Hematopoietic multipotent progenitor cell treated with erythropoietin and hydrocortisone succinate and interleukin-3 and kit ligand, for 15 days (in vitro differentiated cells): Measurements from ENCODE around the gene GET4.

Source experiments
- DNase-seq: peaks from one replicate; pipeline ENCODE4 v3.0.0-alpha.2; 2015; ENCODE audit warnings: low spot score

GET4 gene

DNA sequence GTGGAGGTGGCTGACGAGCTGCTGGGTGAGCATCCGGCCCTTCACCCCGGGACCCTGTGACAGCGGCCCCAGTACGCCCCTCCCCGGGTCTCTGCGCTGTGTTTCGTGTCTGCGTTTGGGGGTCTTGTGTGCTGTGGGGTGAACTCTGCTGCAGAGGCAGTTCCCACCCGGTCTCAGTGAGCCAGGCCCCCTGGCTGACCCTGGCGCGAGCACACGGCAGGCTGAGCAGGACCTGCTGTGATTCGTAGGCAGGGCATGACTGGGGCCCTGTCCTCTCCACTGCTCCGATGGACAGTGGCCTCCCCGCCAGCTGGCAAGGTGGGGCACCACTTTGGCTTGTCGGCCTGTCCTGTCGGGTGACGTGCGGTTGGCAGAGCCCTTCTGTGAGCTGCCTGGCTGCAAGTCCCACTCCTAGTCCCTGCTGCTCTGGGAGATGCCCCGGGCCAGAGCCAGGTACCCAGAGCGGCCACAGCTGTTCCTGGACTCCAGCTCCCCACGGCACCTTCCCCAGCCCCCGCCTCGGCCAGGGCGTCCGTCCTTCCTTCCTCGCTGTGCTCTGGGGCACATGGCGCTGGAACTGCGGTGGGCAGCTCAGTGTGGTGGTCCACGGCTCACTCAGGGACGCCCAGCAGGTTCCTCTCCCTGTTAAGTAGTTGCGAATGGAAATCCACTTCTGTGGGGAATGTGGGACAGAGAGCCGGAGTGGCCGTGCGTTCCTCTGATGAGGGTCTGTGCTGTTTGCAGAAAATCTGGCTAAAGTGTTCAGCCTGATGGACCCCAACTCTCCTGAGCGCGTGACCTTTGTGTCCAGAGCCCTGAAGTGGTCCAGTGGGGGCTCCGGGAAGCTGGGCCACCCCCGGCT, 10.5 kb downstream of the GET4 start:
- DNase-seq: no peak

DNA sequence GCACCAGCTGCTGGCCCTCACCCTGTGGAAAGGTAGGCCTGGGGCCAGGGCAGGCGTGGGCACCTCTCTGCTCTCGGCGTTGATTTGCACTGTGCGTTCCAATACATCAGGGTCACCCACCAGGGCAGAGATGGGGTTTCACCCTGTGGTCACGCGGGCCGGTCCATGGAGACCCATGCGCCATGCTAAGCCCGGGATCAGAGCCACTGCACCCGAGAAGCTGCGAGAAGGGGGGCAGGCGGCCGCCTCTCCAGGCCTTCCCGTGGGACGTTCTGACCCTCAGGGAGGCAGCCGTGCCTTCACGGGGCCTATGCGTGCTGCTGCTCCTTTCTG, 11.1 kb downstream of the GET4 start:
- DNase-seq: no peak

DNA sequence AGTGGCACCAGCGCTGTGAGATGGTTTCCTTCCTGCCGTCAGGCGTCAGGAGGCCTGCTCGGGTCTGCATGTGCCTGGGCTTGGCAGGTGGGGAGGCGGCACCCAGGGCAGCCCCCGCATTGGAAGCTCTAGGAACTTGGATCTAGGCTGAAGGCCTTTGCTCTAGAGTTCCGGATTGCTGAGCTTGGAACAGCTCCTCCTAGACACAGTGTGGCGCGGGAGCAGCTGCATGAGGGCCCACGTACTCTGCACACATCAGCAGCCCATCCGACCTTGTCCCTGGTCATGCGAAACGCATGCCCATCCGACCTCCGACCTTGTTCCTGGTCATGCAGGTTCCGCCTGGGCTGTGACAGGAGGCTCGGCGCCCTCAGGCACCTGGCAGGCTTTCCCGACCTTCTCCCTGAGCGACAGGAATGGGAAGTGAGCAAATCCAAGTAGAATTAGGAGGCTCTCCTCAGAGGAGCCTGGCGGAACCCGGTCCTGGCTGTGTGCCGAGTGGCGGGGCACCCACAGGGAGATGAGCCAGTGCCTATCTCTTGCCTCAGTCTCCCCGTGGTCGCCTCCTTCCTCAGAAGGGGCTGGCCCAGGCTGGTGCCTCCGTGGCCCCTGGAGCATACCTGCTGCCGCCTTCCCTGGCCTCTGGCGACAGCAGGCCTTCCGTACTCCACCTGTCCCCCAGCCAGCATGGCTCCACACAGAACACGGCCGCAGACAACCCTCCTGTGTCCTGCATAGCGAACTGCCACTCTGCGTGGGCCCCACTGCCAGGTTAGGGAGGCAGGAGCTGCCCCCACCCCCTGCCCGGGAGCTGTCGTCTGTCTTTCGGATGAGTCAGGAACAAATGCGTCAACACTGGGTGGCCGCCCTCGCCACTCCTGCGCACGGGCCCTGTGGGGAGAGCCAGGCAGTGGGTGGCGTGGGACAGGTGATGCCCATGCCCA, 12.0 kb downstream of the GET4 start:
- no peak for DNase-seq

DNA sequence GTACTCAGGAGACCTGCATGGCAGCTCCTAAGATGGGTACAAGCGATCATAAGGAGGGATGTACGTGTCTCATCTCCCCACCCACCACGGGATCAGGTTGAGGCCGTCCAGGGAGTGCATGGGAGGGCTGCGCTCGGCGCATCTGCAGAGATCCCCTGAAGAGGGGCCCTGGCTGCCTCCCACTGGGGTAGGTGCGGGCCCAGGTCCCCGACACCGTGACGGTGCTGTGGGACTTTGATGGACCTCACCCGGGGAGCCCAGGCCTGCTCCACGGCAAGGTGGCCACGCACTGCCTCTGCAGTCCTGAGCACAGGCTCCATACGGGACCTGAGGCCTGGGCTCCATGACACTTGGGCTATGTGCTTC, 12.7 kb downstream of the GET4 start:
- no peak for DNase-seq

DNA sequence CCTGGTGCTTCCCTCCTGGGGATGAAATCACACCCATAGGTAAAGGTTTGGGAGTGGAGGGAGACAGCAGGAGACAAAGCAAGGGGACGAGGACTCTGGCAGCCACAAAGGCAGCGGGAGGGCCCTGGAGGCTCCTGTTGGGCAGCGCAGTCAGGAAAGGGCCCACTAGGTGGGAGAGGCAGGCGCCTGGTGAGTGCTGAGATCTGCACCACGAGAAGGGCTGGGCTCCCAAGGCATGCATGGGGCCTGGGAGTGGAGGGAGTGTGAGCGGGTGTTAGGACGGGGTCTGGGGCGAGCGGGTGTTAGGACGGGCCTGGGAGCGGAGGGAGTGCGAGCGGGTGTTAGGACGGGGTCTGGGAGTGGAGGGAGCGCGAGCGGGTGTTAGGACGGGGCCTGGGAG, 13.0 kb downstream of the GET4 start:
- DNase-seq: no peak

DNA sequence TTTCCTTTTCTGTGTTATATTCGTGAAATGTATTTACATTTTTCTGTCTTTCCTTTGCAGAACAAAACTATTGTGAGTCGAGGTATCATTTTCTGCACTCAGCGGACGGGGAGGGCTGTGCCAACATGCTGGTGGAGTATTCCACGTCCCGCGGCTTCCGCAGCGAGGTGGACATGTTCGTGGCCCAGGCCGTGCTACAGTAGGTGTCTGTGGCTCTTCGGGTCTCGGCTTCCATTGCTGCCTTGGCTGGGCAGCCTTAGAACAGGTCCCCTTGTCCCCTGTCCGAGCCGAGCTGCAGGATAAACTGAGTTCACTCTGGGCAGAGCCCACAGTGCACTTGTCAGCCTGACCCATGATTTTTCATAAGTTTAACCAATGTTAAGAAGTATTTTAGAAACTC, 14.5 kb downstream of the GET4 start:
- no peak for DNase-seq

DNA sequence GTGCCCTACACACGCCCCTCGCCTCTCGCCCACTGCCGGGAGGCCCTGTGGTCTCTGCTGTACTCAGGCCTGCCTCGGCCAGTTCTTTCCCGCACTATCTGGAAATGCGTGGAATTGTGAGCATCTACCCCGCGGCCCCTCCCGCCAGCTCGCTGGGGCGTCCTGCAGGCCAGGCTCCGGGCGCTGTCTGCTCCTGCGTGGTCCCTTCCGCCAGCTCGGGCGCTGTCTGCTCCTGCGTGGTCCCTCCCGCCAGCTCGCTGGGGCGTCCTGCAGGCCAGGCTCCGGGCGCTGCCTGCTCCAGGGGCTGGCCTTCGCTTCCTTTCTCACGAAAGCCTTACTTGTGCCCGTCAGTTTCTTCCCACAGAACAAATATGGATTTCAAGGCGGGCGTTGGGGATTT, 14.9 kb downstream of the GET4 start:
- DNase-seq: no peak

DNA sequence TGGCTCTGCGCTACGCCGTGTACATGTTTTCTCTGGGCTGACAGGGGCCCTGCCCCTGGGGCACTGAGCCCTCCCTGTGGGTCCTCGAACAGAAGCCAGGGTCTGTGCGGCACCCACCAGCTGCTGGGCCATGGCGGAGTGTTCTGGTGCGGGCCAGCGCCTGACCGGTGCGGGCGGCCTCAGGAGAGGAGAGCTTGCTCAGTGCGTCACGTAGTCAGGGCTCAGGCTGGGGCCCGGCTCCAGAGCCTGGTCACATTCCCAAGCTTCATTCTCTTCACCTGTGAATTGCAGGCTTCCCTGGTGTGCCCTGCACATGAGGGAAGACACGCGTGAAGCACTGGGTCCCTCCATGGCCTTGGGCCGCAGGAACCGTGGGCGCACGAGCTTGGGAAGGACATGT, 15.5 kb downstream of the GET4 start:
- no peak for DNase-seq

DNA sequence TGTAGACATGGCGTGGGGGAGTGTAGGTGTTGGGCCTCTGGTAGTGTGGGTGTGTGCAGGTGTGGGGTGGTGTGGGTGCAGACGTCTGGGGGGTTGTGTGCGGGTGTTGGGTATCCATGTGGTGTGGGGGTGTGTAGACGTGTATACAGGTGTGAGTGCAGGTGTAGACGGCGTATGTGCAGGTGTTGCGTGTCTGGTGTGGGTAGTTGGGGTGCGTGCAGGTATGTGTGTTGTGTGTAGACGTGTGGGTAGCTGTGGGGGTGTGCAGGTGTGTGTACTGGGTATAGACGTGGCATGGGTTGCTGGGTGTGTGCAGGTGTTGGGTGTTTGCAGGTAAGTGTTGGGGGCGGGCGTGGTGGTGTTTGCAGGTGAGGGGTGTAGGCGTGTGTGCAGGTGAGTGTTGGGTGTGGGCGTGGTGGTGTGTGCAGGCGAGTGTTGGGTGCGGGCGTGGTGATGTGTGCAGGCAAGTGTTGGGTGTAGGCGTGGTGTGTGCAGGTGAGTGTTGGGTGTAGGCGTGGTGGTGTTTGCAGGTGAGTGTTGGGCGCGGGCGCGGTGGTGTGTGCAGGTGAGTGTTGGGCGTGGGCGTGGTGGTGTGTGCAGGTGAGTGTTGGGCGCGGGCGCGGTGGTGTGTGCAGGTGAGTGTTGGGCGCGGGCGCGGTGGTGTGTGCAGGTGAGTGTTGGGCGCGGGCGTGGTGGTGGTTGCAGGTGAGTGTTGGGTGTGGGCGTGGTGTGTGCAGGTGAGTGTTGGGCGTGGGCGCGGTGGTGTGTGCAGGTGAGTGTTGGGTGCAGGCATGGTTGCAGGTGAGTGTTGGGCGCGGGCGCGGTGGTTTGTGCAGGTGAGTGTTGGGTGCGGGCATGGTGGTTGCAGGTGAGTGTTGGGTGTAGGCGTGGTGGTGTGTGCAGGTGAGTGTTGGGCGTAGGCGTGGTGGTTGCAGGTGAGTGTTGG, 16.6 kb downstream of the GET4 start:
- DNase-seq: no peak

DNA sequence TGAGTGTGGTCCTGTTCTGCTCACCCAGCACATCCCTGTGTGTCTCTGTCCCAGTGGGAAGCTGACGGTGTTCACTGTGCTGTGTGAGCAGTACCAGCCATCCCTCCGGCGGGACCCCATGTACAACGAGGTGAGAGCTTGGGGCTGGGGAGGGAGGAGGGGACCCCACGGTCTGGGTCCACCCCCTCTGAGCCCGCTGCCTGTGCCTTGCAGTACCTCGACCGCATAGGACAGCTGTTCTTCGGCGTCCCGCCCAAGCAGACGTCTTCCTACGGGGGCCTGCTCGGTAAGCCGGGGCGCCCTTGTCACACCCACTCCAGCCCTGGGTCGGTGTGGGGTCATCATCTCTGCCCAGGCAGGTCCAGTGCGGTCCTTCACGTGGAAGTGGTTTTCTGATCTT, 17.3 kb downstream of the GET4 start:
- DNase-seq: no peak

DNA sequence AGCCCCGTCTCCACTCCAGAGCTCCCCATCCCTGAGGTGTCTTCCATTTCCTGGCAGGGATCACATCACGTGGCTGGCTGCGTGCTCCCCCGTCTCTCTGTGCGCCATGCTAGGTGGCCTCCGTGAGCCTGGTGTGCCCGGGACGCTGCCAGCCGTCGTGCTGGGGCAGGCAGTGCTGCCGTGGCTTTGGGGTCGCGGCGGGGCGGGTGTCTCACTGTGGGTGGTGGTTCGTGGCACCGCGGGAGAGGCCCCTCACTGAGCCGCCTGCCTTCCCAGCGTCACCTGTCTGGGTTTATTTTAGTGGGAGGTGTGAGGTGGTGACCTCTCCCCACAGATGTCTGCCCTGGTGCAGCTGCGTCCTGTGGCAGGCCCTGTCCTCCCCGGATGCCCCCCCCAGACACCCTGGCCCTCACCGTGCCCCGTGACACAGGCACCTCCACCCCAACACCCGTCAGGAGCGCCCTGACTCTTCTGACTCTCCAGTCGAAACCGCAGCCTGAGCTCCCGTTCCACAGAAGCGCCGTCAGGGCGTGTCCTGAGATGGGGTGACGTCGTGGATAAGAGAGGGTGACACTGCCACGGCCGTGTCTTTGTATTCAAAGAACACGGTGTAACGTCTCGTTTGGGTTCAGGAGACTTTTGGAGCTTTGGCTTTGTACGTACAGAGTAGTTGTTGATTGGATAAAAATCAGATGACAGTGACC, 18.0 kb downstream of the GET4 start:
- no peak for DNase-seq

DNA sequence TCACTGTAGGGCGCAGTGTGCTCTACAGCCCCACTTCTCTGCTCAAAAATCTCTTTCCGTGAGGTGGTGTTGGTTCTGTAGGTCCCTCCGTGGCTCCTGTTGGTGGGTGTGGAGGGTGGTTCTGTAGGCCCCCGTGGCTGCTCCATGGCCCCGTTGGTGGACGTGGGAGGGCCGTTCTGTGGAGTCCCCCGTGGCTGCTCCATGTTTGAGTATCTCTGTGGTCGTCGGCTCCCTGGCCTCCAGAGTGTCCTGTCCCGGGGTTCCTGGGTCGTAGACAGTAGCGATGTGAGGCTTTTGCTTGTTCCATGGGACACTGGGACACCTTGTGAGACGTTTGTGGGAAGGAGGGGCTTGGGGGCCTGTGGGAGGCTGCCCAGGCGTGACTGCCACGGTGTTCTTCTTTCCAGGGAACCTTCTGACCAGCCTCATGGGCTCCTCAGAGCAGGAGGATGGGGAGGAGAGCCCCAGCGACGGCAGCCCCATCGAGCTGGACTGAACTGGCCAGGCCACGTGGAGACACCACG, 18.6 kb downstream of the GET4 start:
- DNase-seq: no peak

DNA sequence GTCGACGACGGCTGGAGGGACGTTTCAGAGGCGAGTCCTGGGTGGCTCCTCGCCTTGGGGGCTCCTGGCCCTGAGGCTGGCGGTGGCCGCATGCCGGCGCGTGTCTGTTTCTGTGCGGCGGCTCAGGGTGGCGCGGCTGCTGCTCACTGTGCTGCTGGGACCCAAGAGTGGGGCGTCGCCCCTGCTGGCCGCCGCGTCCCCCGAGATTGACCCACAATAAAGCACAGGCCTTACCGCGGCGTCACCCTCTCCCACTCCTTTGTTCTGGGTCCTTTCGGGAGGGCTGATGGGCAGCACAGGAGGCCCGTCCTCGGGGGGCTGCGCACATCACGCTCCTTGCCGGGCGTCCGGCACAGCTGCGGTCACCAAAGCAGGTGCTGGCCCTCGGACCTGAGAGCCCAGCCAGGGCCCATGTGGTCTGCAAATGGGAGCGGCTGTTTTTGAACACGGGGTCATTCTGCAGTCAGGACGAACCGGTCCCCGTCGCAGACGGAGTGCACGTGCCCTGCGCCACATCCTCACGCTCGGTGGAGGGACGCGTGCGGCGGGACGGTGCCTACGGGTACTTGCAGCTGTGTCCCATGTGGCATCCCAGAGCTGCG, 19.2 kb downstream of the GET4 start:
- no peak for DNase-seq

DNA sequence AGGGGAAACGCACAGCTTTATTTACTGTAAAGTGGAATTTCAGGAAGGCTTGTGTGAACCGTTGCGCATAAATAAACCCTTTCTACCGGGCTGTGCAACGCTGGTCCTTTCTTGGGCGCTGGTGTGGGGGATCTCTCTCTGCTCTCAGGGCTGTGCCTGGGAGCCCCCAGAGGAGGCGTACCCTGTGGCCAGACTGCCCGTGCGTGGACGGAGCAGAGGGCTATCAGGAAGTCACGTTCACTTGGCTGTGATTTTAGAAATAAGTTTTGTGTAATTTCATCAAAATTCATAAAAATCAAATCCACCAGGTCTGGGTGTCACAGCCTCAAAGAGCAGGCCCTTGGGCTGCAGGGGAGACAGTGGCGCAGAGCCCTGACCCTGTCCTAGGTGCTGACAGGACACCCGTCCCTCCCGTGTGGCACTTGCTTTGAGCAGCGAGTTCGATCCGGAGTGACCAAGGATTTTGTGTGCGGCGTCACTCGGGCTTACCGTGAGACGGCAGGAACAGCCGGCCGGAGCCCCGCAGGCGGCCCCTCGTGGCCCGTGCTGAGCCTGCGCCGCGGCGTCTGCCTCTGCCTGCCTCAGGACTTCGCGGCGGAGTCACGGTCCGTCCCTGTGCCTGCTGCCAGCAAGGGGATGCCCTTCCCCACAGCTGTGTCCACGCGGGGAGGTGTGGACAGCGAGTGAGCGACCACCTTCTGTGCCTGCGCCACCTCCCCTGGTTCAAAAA, 20.2 kb downstream of the GET4 start:
- no peak for DNase-seq

DNA sequence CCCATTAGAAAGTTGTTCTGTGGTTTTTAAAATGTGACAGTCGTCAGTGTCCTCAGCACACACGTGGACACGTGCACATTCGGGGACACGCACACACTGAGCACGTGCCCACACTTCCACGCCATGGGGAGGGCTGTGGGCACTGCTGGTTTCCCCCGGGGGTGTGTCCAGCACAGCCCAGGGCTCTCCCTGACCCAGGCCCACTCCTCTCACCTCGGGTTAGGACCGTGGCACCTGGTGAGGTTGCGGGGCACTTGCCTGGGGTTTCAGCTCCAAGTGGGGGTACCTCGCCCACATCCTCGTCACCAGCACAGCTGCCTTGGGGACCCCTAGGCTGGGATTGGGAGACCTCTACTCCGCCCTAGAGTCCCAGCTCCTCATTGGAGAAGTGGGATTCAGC, 20.7 kb downstream of the GET4 start:
- DNase-seq: no peak

DNA sequence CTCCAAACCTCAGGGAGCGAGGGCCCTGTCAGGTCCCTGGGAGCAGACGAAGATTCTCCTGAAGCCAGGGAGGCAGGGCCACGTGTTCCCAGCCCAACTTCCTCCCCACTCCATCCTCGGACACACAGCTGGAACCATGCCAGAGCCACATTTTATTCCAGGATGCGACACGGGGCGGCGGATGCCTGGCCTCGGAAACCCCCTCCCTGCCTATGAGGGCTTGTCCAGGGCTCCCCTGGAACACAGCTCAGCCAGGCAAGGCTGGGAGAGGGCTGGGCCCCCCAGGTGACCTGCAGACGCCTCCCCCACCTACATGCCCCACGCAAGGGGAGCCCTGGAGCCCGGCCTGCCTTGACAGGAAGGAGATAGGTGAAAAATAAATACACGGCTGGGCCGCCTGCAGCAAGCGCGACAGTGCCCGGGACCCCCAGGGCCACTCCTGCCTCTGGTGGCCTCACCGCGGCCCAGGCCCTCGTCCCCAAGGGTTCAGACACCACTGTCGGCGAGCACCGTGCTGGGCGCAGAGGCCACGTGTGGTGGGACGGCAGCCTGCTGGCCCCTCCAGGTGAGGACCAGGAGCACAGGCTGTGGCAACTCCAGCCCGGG, 21.5 kb downstream of the GET4 start:
- no peak for DNase-seq

DNA sequence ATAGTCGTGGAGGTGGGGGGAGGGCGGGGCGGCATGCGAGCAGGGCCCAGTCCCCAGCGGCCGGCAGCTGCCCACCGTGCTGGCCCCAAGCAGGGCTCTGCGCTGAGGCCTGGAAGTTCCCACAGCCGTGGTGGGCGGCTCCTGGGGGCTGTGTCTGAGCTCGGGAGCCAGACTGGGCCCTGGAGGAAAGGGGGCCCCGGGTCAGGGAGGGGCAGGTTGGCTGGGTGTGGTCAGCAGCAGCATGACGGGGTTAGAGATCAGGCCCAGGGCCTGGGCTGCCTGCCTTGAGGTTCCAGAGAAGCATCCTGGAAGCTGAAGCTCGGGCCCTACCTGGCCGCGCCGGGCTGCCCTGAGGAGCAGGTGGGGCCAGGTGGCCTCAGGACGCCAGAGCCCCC, 22.1 kb downstream of the GET4 start:
- peak; percentile 23 for DNase-seq

DNA sequence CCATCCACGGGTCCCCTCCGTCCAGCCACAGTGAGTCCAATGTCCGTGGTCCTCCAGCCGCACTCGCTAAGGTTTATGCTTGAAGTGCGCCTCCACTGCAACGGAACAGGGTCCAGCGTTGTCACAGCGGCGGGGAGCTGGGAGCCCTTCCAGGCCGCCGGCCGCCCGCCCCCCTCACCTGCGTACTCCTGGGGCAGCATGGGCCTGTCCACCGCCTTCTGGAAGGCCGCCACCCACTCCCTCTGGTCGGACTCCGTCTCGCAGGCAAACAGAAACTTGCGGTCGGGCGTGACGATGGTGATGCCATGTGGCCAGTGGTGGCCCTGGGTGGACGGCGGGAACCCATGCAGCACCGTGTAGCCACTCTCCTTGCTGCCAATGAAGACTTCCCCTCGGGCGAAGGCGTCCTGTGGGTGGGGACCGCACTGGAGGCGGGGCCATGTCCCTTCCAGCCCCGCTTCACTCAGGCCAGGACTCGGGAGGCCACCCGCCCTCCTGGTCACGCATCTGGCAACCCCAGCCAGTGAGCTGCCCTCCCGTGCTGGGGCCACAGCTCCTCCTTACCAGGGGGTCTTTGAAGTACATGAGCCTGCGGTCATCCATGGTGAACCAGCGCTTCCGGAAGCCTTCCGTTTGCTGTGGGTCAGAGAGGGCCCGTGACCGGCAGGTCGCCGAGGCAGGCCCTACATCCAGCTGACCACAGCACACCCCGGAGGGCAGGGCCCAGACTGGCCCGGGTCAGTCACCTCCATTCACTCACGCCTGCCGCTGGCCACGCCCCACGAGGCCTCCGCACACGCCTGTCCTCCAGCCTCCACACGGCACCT, 22.7 kb downstream of the GET4 start:
- DNase-seq: no peak

DNA sequence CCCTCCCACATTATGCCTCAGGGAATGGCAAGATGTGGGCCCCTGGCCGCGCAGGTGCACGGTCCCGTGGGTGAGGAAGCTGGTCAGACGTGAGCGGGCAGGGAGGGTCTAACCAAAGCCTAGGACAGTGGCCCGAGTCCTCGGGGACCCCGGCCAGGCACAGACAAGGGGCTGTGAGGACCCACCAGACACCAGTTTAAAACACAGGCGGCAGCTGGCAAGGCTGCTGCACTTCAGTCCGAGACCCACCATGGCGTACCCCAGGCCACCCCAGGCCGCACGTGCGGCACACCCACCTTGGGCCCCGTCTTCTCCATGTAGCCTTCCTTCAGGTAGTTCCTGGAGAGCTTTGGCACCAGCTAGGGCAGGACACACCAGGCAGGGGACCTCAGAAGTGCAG, 23.5 kb downstream of the GET4 start:
- no peak for DNase-seq
